ENCODE results near the gene ARHGAP9. TPM values are rescaled to one million over a fixed set of nuclear protein-coding genes. Genes with fewer than 3 reads are reported as not detected.
A peak's percentile ranks its signal among the peaks of the same experiment; 100 is the strongest.
"Not testable (repeated sequence)": the region's sequence is repeated elsewhere in the genome, so short reads cannot be mapped to it uniquely, and the experiment has no call there.

The ARHGAP9 gene
- total RNA-seq, 1 experiment from 2014 or later, result 2.2 TPM

DNA sequence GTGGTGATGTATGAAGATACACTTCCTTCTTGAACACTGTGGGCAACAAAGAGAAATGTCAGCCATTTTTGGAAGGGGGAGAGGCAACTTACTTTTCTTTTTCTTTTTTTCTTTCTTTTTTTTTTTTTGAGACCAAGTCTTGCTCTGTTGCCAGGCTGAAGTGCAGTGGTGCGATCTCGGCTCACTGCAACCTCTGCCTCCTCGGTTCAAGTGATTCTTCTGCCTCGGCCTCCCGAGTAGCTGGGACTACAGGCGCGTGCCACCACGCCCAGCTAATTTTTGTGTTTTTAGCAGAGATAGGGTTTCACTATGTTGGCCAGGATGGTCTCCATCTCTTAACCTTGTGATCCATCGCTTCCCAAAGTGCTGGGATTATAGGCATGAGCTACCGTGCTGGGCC is 38.1 kb upstream of the ARHGAP9 start:
- not testable (repeated sequence) for DNase-seq (ENCODE audit: low read depth)

DNA sequence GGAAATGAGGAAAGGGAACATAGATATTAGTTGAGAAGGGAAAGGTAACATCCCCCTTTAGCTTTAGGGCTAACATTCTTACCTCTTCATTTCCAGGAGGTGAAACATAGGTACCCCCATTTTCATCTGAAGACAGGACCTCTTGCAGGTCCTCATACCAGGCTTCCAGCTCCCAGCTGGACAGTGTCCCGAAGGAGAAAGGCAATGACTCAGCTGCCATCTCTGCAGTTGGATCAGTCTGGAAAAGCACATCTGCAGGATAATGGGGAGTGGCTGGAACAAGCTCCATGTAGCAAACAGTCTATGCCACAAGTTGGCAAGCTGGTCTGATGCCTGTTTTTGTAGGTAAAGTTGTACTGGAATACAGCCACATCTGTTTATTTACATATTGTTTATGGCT is 37.5 kb upstream of the ARHGAP9 start:
- DNase-seq (ENCODE audit: low read depth), result peak; percentile 46

GRCh38 chr12:57516617-57517153 is 37.0 kb upstream of the ARHGAP9 start:
- DNase-seq (ENCODE audit: low read depth), result no peak

DNA sequence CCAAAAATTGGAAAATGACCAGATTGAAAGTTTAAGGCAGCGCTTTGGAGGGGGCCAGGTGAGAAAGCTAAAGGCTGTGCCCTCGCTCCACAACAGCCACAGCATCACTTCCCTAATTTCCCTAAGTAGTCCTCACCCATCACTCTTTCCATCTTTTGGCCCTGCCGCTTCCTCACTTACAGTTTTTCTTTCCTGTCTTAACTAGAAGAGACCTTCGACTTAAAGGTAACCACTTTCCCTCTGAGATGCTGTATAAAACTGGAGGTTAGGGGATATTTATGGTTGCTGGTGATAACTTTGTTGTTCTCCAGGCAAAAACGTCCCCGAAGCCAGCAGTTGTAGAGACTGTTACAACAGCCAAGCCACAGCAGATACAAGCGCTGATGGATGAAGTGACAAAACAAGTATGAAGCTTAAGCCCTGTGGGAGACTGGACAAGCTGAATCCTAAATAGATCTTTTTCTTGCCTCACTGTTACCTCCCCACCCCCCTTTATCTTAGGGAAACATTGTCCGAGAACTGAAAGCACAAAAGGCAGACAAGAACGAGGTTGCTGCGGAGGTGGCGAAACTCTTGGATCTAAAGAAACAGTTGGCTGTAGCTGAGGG is 36.4 kb upstream of the ARHGAP9 start:
- no peak for DNase-seq (ENCODE audit: low read depth)

DNA sequence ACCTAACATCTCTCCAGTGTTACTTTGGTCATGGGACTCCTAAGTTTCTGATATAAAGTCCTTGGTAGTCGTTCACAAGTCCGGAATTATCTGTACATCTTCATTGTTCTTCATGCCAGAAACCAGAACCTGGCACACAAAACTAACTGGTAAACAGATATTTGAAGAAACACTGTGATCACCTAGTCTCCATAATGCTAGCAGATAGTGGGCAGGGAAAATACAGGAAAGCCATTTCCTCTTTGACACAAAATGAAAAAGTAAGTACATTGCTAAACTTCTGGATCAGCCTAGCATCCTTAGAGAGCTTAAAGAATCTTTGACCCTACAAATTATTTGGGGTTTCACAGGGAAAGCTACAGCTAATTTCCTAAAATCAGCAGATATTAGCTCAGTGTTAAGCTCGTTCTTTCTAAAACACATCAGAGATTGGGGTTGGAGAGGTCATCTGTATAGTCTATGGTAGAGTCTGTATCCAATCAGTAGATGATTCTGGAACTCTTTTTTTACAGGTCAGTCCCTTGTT is 35.8 kb upstream of the ARHGAP9 start:
- no peak for DNase-seq (ENCODE audit: low read depth)

DNA sequence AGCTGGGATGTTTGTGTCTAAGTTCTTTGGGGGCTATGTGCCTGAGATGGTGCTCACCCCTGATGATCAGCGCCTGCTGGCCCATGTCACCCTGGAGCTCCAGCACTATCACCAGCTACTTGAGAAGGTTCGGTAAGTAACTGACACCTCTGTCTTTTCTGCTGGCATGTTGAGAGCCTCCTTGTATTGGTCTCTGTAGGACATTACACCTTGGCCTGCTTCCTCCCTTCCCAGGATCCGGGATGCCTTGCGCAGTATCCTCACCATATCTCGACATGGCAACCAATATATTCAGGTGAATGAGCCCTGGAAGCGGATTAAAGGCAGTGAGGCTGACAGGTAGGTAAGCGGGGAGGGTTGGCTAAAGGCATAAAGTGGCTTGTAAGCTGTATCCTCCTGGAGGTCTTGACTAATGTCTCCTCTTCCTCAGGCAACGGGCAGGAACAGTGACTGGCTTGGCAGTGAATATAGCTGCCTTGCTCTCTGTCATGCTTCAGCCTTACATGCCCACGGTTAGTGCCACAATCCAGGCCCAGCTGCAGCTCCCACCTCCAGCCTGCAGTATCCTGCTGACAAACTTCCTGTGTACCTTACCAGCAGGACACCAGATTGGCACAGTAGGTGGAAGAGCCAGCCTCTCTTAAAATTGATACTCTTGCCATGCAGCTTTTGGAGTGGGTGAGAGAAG is 35.2 kb upstream of the ARHGAP9 start:
- DNase-seq (ENCODE audit: low read depth), result no peak

DNA sequence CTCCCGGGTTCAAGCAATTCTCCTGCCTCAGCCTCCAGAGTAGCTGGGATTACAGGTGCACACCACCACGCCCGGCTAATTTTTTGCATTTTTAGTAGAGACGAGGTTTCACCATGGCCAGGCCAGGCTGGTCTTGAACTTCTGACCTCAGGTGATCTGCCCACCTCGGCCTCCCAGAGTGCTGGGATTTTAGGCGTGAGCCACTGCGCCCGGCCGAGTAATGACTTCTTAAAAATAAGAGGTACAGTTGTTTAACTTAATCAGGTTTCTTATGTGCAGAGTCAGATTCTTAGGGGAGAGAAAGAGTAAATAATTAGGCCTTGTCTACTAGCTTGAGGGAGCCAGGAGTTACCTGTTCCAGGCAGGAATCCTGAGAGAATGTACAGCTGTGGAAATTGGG is 34.6 kb upstream of the ARHGAP9 start:
- not testable (repeated sequence) for DNase-seq (ENCODE audit: low read depth)

DNA sequence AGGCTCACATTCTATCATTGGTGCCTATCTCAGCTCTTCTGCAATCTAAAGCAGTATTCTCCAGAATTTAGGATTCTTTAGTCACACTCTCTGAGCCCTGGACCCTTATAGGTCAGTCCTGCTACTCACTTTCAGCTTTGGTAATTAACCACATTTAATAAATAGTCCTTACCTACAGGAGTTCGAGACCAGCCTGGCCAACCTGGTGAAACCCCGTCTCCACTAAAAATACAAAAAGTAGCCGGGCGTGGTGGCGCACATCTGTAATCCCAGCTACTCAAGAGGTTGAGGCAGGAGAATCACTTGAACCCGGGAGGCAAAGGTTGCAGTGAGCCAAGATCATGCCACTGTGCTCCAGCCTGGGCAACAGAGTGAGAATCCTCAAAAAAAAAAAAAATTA is 34.0 kb upstream of the ARHGAP9 start:
- not testable (repeated sequence) for DNase-seq (ENCODE audit: low read depth)

DNA sequence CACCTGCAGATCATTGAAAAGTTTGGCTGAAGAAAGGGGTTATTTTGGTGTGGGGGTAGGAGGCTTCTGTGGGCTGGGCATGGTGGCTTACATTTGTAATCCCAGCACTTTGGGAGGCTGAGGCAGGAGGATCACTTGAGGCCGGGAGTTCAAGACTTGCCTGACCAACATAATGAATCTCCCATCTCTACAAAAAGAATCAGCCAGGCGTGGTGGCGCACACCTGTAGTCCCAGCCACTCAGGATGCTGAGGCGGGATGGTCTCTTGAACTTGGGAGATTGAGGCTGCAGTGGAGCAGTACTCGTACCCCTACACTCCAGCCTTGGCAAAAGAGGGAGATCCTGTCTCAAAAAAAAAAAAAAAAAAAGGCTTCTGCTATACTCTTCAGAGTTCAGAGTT is 33.6 kb upstream of the ARHGAP9 start:
- no peak for DNase-seq (ENCODE audit: low read depth)

DNA sequence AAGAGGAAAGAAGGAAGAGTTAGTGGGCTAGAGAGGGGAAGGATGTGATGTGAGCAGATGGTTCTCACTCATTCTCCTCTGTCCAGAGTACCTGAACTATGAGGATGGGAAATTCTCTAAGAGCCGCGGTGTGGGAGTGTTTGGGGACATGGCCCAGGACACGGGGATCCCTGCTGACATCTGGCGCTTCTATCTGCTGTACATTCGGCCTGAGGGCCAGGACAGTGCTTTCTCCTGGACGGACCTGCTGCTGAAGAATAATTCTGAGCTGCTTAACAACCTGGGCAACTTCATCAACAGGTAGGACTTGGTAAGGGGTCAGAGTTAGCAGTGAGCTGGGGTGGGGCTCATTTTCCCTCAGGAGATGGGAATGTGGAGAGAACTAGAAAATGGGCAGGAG is 33.0 kb upstream of the ARHGAP9 start:
- no peak for DNase-seq (ENCODE audit: low read depth)

DNA sequence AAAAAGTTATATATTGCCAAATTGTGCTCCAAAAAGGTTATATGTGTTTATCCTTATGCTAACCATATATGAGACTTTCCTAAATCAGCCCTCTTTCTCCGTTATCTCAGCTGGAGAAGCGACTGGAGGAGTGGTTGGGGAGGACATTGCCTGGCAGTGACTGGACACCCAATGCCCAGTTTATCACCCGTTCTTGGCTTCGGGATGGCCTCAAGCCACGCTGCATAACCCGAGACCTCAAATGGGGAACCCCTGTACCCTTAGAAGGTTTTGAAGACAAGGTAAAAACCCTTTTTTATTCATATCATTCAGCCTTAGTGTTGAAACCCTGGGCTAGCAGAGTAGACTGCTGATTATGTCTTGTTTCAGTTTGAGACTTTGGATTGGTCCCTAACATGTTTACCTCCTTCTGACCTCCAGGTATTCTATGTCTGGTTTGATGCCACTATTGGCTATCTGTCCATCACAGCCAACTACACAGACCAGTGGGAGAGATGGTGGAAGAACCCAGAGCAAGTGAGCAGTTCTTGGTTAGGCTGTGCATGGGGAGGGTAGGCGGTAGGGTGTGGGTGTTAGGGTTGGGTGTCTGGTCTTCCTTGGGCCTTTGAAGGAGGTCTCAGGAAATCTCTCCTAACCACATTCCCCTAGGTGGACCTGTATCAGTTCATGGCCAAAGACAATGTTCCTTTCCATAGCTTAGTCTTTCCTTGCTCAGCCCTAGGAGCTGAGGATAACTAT is 32.1 kb upstream of the ARHGAP9 start:
- DNase-seq (ENCODE audit: low read depth), result no peak

DNA sequence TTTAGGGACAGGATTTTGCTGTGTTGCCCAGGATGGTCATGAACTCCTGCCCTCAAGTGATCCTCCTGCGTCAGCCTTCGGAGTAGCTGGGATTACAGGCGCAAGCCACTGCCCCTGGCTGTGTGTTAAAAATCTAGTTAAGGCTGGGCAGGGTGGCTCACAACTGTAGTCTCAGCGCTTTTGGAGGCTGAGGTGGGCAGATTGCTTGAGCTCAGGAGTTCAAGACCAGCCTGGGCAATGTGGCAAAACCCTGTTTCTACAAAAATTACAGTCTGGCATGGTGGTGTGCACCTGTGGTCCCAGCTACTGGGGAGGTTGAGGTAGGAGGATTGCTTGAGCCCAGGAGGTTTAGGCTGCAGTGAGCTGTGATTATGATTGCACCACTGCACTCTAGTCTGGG is 31.5 kb upstream of the ARHGAP9 start:
- no peak for DNase-seq (ENCODE audit: low read depth)

GRCh38 chr12:57507796-57508195 is 28.1 kb upstream of the ARHGAP9 start:
- DNase-seq (ENCODE audit: low read depth), result not testable (repeated sequence)

- DNase-seq (ENCODE audit: low read depth), result not testable (repeated sequence)
These were observed 26.9 kb upstream of the ARHGAP9 start for GRCh38 chr12:57506541-57506940.

DNA sequence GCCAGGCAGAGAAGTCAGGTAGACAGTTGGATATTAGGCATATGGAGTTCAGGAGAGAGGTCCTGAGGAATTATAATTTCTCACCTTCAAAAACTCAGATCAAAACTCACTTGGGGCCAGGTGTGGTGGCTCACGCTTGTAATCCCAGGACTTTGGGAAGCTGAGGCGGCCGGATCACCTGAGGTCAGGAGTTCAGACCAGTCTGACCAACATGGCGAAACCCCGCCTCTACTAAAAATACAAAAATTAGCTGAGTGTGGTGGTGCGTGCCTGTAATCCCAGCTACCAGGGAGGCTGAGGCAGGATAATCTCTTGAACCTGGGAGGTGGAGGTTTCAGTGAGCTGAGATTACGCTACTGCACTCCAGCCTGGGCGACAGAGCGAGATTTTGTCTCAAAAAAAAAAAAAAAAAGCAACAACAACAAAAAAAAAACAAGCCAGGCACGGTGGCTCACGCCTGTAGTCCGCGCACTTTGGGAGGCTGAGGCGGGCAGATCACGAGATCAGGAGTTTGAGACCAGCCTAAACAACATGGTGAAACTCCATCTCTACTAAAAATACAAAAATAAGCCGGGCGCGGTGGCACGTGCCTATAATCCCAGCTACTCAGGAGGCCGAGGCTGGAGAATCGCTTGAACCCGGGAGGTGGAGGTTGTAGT is 22.8 kb upstream of the ARHGAP9 start:
- DNase-seq (ENCODE audit: low read depth), result not testable (repeated sequence)

DNA sequence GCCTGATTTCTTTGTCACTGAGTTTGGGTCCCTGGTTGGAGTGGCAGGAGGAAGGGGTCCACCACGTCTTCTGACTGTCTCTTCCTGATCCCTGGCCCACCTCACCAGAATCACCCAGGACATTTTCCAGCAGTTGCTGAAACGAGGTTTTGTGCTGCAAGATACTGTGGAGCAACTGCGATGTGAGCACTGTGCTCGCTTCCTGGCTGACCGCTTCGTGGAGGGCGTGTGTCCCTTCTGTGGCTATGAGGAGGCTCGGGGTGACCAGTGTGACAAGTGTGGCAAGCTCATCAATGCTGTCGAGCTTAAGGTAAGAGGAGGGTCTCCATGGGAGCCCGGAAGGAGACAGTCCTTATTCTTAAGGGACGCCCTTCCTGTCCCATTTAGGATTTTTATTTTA is 20.5 kb upstream of the ARHGAP9 start:
- DNase-seq (ENCODE audit: low read depth), result no peak

DNA sequence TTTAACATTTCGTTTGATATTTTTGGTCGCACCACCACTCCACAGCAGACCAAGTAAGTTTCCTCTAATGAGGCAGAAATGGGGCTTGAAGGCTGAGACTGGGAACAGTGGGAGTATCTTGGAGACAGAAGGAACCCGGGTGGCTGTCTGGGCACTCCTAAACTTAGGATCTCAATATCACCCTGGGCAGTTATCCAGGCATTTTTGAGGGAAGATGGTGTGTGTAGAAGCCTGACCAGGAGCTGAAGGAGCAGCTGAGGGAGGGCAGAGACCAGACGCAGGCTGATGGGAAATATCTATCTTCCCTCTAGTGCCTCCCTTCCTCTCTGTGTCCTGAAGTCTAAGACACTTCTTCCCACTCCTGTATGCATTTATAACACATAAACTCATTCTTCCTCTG is 18.9 kb upstream of the ARHGAP9 start:
- no peak for DNase-seq (ENCODE audit: low read depth)

- no peak for DNase-seq (ENCODE audit: low read depth)
These were observed 18.5 kb upstream of the ARHGAP9 start for GRCh38 chr12:57498132-57498502.

DNA sequence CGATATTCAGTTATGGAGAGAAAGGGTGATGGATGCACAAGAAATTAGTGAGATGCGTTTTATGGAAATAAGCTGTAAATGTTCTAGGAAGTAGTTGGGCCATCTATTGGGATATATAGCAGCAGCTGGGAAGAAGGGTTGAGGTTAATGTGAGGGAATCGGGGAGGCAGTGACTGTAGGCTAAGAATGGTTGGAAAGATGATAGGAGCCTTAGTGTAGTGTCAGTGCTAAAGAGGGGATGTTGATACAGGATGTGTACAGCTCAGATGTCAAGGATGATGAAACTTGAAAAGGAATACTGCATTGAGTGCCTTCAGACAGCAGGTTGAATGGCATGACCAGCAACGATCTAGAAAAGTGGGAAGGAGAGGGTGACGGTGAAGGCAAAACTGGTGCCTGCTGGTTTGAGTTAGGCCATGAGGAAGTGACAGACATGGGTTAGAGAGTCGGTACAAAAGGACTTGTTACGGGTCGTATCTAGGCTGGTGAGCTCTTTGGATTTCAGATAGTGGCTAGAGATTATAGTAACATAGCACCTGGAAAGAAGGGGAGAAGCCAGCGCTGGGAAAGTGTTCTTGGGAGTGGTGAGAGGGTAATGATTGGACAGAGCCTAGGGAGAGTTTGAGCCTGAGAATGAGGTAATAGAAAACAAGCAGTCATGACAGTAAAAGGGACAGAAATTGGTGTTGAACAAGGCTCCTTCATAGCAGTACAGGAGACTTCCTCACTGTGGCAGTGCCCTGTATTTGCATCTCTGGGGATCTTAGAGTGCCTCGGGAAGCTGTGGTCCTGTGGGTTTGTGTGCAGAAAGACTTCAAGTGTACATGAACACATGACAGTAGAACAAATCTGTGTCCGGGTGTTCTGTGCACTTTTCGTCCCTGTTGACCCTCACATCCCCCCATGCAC is 17.8 kb upstream of the ARHGAP9 start:
- no peak for DNase-seq (ENCODE audit: low read depth)

DNA sequence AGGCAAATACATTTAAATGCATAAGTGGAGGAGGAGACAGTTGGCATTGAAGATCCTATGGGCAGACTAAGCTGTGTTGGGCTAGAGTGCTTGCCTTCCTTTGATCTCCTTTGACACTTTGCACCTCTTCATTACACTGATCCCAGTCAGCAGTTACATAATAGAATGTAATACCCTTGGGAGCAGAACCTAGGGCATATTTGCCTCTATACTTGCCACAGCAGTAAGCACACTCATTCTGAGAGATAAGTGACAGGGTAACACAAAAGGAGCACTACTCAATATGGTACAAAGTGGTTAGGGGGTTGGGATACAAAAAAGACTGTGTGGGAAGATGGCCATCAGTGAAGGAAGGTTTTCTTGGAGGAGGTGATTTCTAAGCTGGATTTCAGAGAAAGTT is 17.2 kb upstream of the ARHGAP9 start:
- no peak for DNase-seq (ENCODE audit: low read depth)

Data from HT1080 (cell line).